HG03457 (cell line): Measurements from ENCODE around the gene LRRK2.
"Not testable (repeated sequence)": the region's sequence is repeated elsewhere in the genome, so short reads cannot be mapped to it uniquely, and the experiment has no call there.

Source experiments
- ATAC-seq: cut with Tn5 transposase; IDR thresholded peaks from one replicate; pipeline ENCODE4 v1.9.1; 2021; ENCODE audit warnings: moderate number of reproducible peaks; ENCODE audit not compliant: unreplicated experiment

Gene LRRK2

DNA sequence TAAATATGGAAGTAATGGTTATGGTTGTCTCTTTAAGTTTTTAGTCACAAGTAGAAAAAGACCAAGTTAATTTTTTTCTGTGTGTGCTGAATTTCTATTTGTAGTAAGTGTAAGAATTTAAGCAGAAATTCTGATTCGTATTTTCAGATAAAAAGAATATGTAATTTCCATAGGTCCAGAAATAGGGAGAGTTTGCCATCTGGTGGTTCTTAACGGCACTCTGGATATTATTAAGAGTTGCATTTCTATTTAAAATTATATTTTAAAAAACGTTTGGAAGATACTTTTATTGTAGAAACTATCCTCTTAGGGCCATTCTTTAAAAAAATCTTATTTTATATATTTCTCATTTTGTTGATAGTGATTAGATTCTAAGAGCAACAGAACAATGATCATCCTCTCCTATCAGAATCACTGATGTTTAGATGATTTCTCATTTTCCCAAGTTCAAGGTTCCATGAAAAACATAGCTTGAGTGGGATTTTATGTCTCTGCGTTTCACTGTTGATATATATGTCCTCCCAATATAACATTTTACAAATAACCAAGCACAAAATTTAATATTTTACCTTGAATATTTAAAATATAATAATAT, 88.3 kb downstream of the LRRK2 start:
- no peak for ATAC-seq

- peak; percentile 60 for ATAC-seq
Measured at GRCh38 chr12:40313928-40314327, 89.1 kb downstream of the LRRK2 start.

DNA sequence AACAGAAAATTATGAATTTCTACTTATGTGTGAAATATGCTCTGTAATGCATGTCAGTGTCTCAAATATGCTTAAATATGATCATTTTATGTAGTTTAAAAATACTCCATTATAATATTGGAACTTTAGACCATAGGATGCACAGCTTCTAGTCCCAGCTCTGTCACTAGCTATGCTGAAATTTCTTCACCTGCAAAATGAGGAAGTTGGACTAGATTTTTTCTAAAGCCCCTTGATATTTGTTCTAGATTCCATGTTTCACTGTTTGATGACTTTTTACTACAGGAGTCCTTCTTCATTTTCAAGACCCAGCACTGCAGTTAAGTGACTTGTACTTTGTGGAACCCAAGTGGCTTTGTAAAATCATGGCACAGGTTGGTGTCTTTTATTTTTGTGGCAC, 90.1 kb downstream of the LRRK2 start:
- no peak for ATAC-seq

GRCh38 chr12:40315375-40315774, 90.6 kb downstream of the LRRK2 start:
- no peak for ATAC-seq

DNA sequence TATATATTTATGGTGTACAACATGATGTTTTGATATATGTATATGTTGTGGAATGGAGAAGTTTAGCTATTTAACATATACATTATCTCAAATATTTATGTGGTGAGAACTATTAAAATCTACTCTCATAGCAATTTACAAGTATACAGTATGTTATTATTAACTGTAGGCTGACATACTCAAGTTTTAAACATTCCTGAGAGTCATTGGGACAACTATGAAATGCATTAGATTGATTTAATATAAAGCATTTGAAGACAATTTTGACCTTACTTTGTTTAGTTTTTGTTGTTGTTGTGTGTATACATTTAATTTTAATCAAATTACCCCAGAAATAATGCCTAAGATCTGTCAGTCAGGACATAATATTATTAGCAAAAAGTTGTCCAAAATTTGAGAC, 99.5 kb downstream of the LRRK2 start:
- ATAC-seq = no peak

GRCh38 chr12:40325349-40325960, 100.7 kb downstream of the LRRK2 start:
- peak; percentile 78 for ATAC-seq

DNA sequence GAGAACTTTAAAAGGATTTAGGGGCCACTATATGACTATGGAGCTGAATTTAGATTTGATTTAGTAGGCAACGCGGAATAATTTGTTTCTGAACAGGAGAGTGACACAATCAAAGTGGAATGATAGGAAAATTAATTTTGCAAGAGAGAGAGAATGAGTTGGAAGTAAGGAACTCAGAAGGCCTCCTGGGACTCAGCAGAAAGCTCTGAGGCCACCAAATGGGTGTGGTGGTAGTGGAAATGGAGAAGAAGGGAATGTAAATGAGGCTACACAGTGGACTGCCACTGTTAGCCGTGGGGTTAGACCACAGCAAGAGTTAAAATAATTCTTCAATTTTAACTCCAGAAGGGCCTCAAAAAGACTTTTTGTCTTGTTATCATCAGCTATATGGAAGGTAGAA, 102.7 kb downstream of the LRRK2 start:
- no peak for ATAC-seq

DNA sequence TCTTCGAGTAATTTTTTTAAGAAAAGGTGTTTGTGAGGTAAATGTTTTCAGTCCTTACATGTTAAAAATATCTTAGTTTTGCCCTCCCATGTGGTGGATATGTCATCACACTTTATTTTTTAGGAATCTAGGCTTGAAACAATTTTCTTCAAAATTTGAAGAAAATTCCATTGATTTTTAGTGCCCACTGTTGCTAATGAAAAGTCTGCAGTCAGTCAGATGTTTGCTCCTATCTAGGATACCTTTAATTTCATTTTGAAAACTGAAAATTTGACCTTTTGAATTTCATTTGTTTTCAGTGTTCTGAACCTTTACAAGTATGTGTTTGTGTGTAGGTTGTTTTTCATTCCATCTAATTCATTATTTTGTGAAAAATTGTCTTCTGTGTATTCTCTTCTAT, 105.4 kb downstream of the LRRK2 start:
- no peak for ATAC-seq

- no peak for ATAC-seq
Measured at GRCh38 chr12:40331886-40332285, 107.1 kb downstream of the LRRK2 start.

DNA sequence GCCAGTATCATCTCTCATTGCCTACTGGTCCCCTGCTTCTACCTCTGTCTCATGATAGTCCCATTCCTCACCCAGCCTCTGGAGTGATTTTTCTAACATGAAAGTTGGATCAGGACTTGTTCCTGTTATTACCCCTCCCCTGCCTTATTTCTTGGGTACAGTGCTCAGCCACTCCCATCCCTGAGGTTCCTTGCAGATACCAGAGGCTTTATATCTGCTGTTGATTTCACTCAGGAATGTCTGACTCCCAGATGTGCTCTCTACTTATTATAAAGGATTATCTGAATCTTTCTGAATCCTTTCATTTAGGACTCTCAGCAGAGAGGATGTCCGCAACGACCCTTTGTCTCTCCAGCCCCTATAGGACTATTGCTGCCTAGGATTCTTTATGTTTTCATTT, 111.2 kb downstream of the LRRK2 start:
- no peak for ATAC-seq

DNA sequence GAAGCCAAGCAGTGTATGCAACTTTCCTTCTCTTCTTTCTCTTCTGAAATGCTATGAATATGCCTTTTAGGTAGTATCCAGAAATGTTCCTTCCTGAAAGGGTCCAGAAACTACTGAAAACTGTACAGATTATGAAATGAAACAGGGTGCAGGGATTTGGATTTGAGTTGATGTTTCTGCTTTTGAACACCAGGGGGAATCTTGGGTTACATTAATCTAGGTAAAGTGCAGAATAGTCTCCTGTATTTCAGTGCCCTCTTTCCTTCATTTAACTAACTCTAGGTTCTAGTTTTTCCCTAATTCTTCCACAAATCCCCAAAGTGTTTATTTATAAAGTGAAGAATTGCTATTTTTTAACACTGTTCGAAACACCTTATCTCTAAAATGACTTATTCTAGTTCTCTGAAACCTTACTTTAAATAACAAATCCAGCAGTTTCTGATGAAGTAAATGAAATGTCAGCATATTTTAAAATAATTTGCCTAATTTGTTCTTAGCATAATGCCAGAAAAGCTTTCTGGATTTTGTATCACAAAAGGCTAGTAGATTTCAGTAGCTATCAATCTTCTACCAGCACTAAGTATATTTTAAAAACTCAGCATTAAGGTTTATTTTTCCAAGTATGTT, 111.9 kb downstream of the LRRK2 start:
- ATAC-seq = no peak

DNA sequence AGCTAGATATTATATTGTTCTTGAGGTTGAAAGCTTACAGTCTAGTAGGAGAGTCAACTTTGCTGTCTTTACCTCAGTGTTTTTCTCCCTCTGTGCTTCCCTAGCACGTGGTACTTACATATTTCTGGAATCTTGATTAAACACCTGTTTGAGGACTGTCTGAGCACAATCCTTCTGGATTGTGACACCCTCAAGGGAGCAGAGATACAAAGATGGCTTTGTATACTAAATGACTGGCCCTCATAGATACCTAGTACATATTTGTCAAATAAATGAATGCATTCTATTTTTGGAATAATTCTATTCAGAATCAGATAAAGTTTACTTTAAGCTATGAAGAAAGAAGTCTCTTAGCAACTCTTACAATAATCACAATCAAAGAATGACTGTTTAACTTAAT, 113.3 kb downstream of the LRRK2 start:
- no peak for ATAC-seq

DNA sequence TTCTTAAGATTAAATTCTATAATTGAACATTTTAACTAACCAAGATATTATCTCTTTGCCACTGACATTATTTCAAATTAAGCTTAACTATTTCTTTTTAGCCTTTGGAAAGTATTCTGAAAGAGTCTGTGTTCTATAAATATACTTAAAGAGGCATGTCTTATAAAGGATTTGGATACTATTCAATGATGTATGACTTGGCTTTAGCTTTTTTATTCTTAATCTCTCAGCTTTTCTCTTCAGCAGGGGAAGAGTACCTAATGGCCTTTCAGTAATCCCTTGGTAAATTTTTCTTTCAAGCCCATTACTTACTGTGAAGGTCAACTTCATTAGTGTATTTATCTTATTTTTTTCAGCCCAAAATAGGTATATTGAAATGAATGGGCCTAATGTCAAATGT, 113.8 kb downstream of the LRRK2 start:
- ATAC-seq = no peak

- peak; percentile 71 for ATAC-seq
Measured at GRCh38 chr12:40342010-40342409, 117.2 kb downstream of the LRRK2 start.

DNA sequence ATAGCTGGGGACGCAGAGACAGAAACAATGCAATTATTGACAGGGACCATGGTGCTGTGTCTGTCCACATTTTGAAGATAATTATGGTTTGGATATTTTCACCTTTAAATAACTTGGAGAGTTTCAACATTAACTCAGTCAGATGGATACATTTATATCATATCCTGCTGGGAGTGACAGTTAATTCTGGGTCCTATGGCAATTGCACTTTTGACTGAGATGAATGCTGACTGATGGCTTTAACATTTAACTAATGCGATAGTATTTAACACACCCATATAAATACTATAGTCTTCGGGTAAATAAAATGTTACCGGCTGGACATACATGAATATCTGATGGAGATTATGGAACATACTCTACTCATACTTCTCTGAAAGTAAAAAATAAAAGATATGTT, 118.3 kb downstream of the LRRK2 start:
- ATAC-seq = no peak

DNA sequence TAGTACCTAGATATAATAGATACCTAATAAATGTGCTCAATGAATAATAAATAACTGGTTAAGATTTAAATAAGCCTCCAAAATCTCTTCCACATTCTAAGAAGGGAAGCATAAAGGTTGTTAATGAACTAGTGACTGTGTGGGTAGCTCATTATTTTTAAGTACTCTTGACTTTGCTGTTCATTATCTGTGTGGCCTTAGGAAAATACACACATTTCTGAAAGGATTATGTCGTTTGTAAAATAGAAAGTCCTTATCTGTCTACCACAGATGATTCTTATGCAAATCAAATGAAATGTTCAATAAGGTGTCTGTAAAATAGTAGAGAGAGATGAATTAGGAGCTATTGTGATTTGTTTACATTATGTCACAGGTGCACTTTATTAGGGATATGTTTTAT, 119.5 kb downstream of the LRRK2 start:
- no peak for ATAC-seq

GRCh38 chr12:40351976-40352375, 127.2 kb downstream of the LRRK2 start:
- no peak for ATAC-seq

GRCh38 chr12:40375076-40375475, 150.3 kb downstream of the LRRK2 start:
- no peak for ATAC-seq

GRCh38 chr12:40376533-40377267, 151.9 kb downstream of the LRRK2 start:
- ATAC-seq = peak; percentile 38

- ATAC-seq = no peak
Measured at GRCh38 chr12:40378691-40379090, 153.9 kb downstream of the LRRK2 start.

DNA sequence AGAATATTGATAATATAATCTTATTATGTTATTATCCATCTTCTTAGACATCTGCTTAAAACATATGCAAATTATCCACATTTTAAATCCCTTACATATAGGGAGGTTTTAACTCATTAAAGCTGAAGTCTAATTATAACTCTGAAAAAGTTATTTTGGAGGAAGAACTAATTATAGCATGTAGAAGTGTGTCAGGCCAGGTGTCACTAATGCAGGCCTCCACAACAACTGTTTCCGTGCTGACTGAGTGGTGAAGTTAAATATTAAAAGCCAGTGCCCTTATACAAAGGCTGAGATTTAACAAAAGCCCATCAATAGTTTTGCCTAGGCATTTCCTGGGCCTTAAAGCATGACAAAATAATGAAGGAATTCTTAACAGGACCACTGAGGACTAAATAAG, 157.4 kb downstream of the LRRK2 start:
- ATAC-seq = no peak

- ATAC-seq = not testable (repeated sequence)
Measured at GRCh38 chr12:40387279-40387678, 162.5 kb downstream of the LRRK2 start.
